MM.1S (cell line): ENCODE measurements around the gene ACVR1.

Source experiments
- CTCF ChIP-seq: fragments of 300-600 bp; sonication (generic); IDR thresholded peaks from 2 replicates; pipeline ENCODE4 v1.5.1; 2016; ENCODE audit warnings: antibody characterized with exemption, low read length, mixed read lengths
- EZH2 ChIP-seq: fragments of 300-600 bp; sonication (generic); optimal IDR thresholded peaks from 2 replicates; pipeline ENCODE3; 2017; ENCODE audit warnings: low read depth, mild to moderate bottlenecking, antibody characterized with exemption, low read length, mixed read lengths
- EZH2phosphoT487 ChIP-seq: fragments of 300-600 bp; sonication (generic); IDR thresholded peaks from 2 replicates; pipeline ENCODE4 v1.6.1; 2018; ENCODE audit warnings: antibody characterized with exemption, low read length

GRCh38 chr2:157822993-157823392 lies 53.1 kb downstream of the ACVR1 start:
- TF ChIP-seq EZH2 (no peak), CTCF (no peak), EZH2phosphoT487 (no peak)
